Spleen (tissue), 11 donors: ENCODE data around the gene BBS9. TPM values are rescaled to one million over a fixed set of nuclear protein-coding genes. Genes with fewer than 3 reads are reported as not detected.

Source experiments
- DNase-seq: peaks from one replicate; pipeline ENCODE4 v3.0.0-alpha.2; 2020
- H3K27ac ChIP-seq, 8 donors: fragments of 200-600 bp; sonication (generic) in 7 of 8; 1 replicate in 4 of 8; 2 replicates in 4 of 8; pipeline versions ENCODE4 v1.5.0 to v1.8.0; 2016 to 2021; ENCODE audit warnings: inconsistent platforms in 4 of 8, mild to moderate bottlenecking in 4 of 8, moderate library complexity in 1 of 8
- H3K27me3 ChIP-seq, 7 donors: fragments of 200-600 bp; sonication (generic) in 6 of 7; replicated peaks in 1 of 7; 1 replicate in 4 of 7; 2 replicates in 3 of 7; pipeline versions ENCODE4 v1.5.0 to v1.8.0; 2016 to 2021; ENCODE audit warnings: inconsistent platforms in 3 of 7, mild to moderate bottlenecking in 1 of 7
- H3K36me3 ChIP-seq, 6 donors: fragments of 200-600 bp; sonication (generic) in 5 of 6; 1 replicate in 4 of 6; 2 replicates in 2 of 6; pipeline versions ENCODE4 v1.5.0 to v1.8.0; 2016 to 2021; ENCODE audit warnings: inconsistent platforms in 2 of 6
- H3K4me1 ChIP-seq, 6 donors: fragments of 200-600 bp; sonication (generic) in 5 of 6; 1 replicate in 3 of 6; 2 replicates in 3 of 6; pipeline versions ENCODE4 v1.5.0 to v1.8.0; 2016 to 2021; ENCODE audit warnings: inconsistent platforms in 3 of 6
- H3K4me3 ChIP-seq, 8 donors: fragments of 200-600 bp; sonication (generic) in 7 of 8; 1 replicate in 4 of 8; 2 replicates in 4 of 8; pipeline versions ENCODE4 v1.5.0 to v1.8.0; 2016 to 2021; ENCODE audit warnings: inconsistent platforms in 4 of 8, mild to moderate bottlenecking in 4 of 8, moderate library complexity in 2 of 8
- H3K9me3 ChIP-seq, 8 donors: fragments of 200-600 bp; sonication (generic) in 7 of 8; 1 replicate in 4 of 8; 2 replicates in 4 of 8; pipeline versions ENCODE4 v1.5.0 to v1.8.0; 2016 to 2021; ENCODE audit warnings: inconsistent platforms in 4 of 8
- CTCF ChIP-seq, 11 experiments: fragments of 200-600 bp in 7 of 11; fragments of 450-650 bp in 4 of 11; sonication (generic) in 4 of 11; IDR thresholded peaks in 8 of 11; conservative IDR thresholded peaks in 3 of 11; 1 replicate in 7 of 11; 2 replicates in 4 of 11; pipeline versions ENCODE4 v1.4.0 to v1.8.0; 2016 to 2021; ENCODE audit warnings: antibody characterized with exemption in 11 of 11, inconsistent platforms in 4 of 11, mild to moderate bottlenecking in 1 of 11
- POLR2A ChIP-seq, 3 donors: fragments of 450-650 bp; IDR thresholded peaks; one replicate each; pipeline ENCODE4 v1.5.1; 2017; ENCODE audit warnings: antibody characterized with exemption in 3 of 3, mild to moderate bottlenecking in 1 of 3
- POLR2AphosphoS5 ChIP-seq, 3 donors: sonication (generic); formaldehyde crosslinking; IDR thresholded peaks; one replicate each; pipeline ENCODE4 v1.5.1; 2017; ENCODE audit warnings: antibody characterized with exemption in 3 of 3
- WGBS, 5 donors: extraction: QIAGEN DNeasy Blood & Tissue Kit in 3 of 5; methylation state at CpG; one replicate each; pipeline versions ENCODE4 v1.1.5 to v1.1.7; 2013 to 2018; 5-methylcytosine and 5-hydroxymethylcytosine counted together
- intact Hi-C: fragments of 100-400 bp; cut with DNase I; formaldehyde crosslinking; loops from one replicate; pipeline ENCODE4 v1.15.0; 2023; ENCODE audit warnings: low total_unique reads
- polyA plus RNA-seq, 3 donors: library from polyadenylated mRNA; stranded (reverse); fragments of 200-250 nt; gene quantifications; one replicate each; pipeline ENCODE4 v1.2.1, GENCODE V29; 2013
- total RNA-seq, 7 donors: library from RNA; depleted of rRNA in 3 of 7; stranded (reverse); fragments of >200 nt in 3 of 7; fragmentation: NEBNext Ultra II Directional in 4 of 7; extraction: Animal tissue kit (Norgen Biotek cat#: 25700) in 4 of 7; gene quantifications; one replicate each; pipeline versions ENCODE4 v1.1.0 to v1.2.1, GENCODE V29; 2016 to 2021
- donor health status: healthy with polysubstance abuse.
- donor health status: DM: no; HTN: no; CAD: no; lungs with moderate emphysema.
- donor health status: DM: no; HTN: no; CAD: no.
- donor health status: Bipolar disorder and iron deficiency.
- donor health status: healthy.
- donor health status: DM: no; HTN: no; CAD: no.
- donor health status: DM: yes; HTN: yes; CAD: no.

The BBS9 gene
- total and polyA plus RNA-seq, 10 donors, result 2.3 to 44.1 (median 25.3) TPM

- DNase-seq, result no peak
- 92 to 99% (median 97%) methylated on average over 3 of the region's 3 CpGs for WGBS, 5 donors
These were observed 259.0 kb downstream of the BBS9 start for GRCh38 chr7:33388332-33388731.

GRCh38 chr7:33392148-33392547 is 262.8 kb downstream of the BBS9 start:
- WGBS, 5 donors, result 75 to 92% (median 87%) methylated on average over 1 of the region's 1 CpG
- intact Hi-C loops, result no loop called here
- Histone ChIP-seq H3K4me1 (no peaks in the 10 kb centered on the region), H3K27me3 (no peaks in the 10 kb centered on the region), H3K9me3 (peaks cover 0 to 4% (median under 1%) of the 10 kb centered on the region in 8 donors), H3K4me3 (no peak overlapping the region), H3K27ac (no peak overlapping the region), H3K36me3 (peaks cover 0 to 30% (median 0%) of the 10 kb centered on the region in 6 donors)
- no peak for TF ChIP-seq CTCF (IDR thresholded peaks at IDR 0.05 in 8 of 11, conservative IDR thresholded peaks at IDR 0.05 in 3 of 11)
- no peak for TF ChIP-seq POLR2A (IDR thresholded peaks at IDR 0.05)
- TF ChIP-seq POLR2AphosphoS5 (IDR thresholded peaks at IDR 0.05), result no peak
- DNase-seq, result no peak

More at GRCh38 chr7:33388332-33388731, 259.0 kb downstream of the BBS9 start:
- Histone ChIP-seq H3K27ac (no peak overlapping the region), H3K4me3 (no peak overlapping the region), H3K36me3 (peaks cover 0 to 41% (median 0%) of the 10 kb centered on the region in 6 donors), H3K9me3 (no peaks in the 10 kb centered on the region), H3K27me3 (no peaks in the 10 kb centered on the region), H3K4me1 (no peaks in the 10 kb centered on the region)
- TF ChIP-seq POLR2AphosphoS5 (IDR thresholded peaks at IDR 0.05) (no peak), CTCF (IDR thresholded peaks at IDR 0.05 in 8 of 11, conservative IDR thresholded peaks at IDR 0.05 in 3 of 11) (no peak), POLR2A (IDR thresholded peaks at IDR 0.05) (no peak)
- intact Hi-C loops, result no loop called here

GRCh38 chr7:33393770-33394169 is 264.4 kb downstream of the BBS9 start:
- H3K4me3 ChIP-seq, result no peak overlapping the region
- H3K36me3 ChIP-seq, result peaks cover 0 to 18% (median 0%) of the 10 kb centered on the region in 6 donors
- TF ChIP-seq POLR2AphosphoS5 (IDR thresholded peaks at IDR 0.05) (no peak), CTCF (IDR thresholded peaks at IDR 0.05 in 8 of 11, conservative IDR thresholded peaks at IDR 0.05 in 3 of 11) (no peak), POLR2A (IDR thresholded peaks at IDR 0.05) (no peak)
- H3K9me3 ChIP-seq, result peaks cover 0 to 8% (median 2%) of the 10 kb centered on the region in 8 donors
- H3K27me3 ChIP-seq, result no peaks in the 10 kb centered on the region
- intact Hi-C loops, result no loop called here
- H3K27ac ChIP-seq, result no peak overlapping the region
- DNase-seq, result no peak
- no peaks in the 10 kb centered on the region for H3K4me1 ChIP-seq

GRCh38 chr7:33395340-33395739 is 266.0 kb downstream of the BBS9 start:
- no peaks in the 10 kb centered on the region for H3K4me1 ChIP-seq
- no peak for DNase-seq
- H3K4me3 ChIP-seq, result no peak overlapping the region
- TF ChIP-seq POLR2A (IDR thresholded peaks at IDR 0.05), result no peak
- no peak for TF ChIP-seq CTCF (IDR thresholded peaks at IDR 0.05 in 8 of 11, conservative IDR thresholded peaks at IDR 0.05 in 3 of 11)
- TF ChIP-seq POLR2AphosphoS5 (IDR thresholded peaks at IDR 0.05), result no peak
- no peaks in the 10 kb centered on the region for H3K27me3 ChIP-seq
- H3K27ac ChIP-seq, result no peak overlapping the region
- peaks cover 0 to 8% (median 2%) of the 10 kb centered on the region in 8 donors for H3K9me3 ChIP-seq
- intact Hi-C loops, result no loop called here
- peaks cover 0 to 7% (median 0%) of the 10 kb centered on the region in 6 donors for H3K36me3 ChIP-seq
